ENCODE results near the gene TMEFF2.

DNA sequence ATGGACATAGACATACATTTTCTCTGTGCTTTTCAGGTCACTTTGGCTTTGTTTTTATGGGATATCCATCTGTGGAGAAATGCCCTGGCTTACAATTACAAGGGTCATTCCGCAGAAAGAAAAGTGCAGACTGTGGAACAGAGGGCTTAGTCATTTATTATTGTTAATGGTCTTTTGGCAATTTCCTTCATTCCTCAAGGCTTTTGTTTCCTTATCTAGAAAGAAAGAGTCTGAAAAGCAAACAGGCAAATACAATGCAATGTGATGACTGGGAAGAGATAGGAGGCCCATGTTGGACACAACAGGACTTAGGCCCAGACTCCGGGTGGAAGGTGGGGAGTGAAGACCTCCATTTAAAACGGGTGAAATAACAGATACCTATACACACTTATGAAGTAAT is 218.3 kb downstream of the TMEFF2 start:
- TF ChIP-seq POLR2A (IDR thresholded peaks at IDR 0.05; ENCODE audit: low read depth, low read length) (no peak), POLR2AphosphoS5 (IDR thresholded peaks at IDR 0.05; ENCODE audit: low read depth, low read length) (no peak)
